Fibroblast of villous mesenchyme (primary cell): ENCODE results near the gene FREM2. TPM values are rescaled to one million over a fixed set of nuclear protein-coding genes. Genes with fewer than 3 reads are reported as not detected.

Experiments
- DNase-seq: peaks from one replicate; pipeline ENCODE4 v3.0.0-alpha.2; 2010; ENCODE audit warnings: low read depth
- H3K4me3 ChIP-seq: 2 replicates; pipeline ENCODE4 v1.5.1; 2011; ENCODE audit warnings: low read depth, mild to moderate bottlenecking, low read length
- total RNA-seq: library from RNA; depleted of rRNA; stranded (reverse); fragments of >200 nt; gene quantifications from 2 replicates; pipeline ENCODE4 v1.2.3, GENCODE V29; 2012
- TF ChIP-seq, protein P1 (sequence below): IDR thresholded peaks from 2 replicates; pipeline ENCODE4 v1.5.1; 2012; ENCODE audit warnings: low read depth, mild to moderate bottlenecking, low read length; ENCODE audit not compliant: insufficient read depth

Gene FREM2
- total RNA-seq, 1 donor, result not detected

DNA sequence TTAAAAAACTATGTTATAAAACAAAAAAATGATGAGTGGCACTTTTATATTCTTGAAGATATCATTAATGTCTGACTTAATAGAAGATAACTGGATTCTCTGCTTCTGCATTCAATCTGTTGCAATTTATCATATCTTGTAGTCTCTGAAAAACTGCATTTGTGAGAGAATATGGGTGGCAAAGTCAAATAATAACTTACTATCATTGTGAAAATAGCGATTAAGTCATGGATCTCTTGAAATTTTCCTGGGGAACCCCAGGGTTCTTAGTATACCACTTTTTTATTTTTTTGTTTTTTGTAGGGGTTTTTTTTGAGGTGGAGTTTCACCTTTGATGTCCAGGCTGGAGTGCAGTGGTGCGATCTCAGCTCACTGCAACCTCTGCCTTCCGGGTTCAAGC lies 176.7 kb downstream of the FREM2 start:
- no peak for DNase-seq
- no peak overlapping the region for H3K4me3 ChIP-seq
- TF ChIP-seq, protein P1, sequence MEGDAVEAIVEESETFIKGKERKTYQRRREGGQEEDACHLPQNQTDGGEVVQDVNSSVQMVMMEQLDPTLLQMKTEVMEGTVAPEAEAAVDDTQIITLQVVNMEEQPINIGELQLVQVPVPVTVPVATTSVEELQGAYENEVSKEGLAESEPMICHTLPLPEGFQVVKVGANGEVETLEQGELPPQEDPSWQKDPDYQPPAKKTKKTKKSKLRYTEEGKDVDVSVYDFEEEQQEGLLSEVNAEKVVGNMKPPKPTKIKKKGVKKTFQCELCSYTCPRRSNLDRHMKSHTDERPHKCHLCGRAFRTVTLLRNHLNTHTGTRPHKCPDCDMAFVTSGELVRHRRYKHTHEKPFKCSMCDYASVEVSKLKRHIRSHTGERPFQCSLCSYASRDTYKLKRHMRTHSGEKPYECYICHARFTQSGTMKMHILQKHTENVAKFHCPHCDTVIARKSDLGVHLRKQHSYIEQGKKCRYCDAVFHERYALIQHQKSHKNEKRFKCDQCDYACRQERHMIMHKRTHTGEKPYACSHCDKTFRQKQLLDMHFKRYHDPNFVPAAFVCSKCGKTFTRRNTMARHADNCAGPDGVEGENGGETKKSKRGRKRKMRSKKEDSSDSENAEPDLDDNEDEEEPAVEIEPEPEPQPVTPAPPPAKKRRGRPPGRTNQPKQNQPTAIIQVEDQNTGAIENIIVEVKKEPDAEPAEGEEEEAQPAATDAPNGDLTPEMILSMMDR, result no peak

DNA sequence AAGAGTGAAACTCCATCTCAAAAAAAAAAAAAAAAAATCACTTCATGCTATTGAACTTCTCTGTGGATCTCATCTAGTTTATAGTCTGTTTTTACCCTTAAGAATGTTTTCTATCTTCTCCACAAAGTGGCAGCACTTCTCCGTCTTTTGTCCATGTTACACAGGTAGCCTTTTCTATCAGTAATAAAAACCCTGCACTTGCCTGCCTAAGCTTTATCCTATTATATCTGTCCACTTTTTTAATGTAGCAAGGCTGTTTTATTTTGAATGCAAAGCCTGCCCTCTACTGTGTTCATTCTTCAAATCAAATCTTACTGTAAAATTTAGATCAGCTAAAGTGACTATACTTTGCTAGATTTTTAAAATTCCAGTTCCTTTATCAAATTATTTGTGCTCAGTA lies 179.8 kb downstream of the FREM2 start:
- TF ChIP-seq, protein P1, result no peak
- no peak overlapping the region for H3K4me3 ChIP-seq
- peak; percentile 4 for DNase-seq

DNA sequence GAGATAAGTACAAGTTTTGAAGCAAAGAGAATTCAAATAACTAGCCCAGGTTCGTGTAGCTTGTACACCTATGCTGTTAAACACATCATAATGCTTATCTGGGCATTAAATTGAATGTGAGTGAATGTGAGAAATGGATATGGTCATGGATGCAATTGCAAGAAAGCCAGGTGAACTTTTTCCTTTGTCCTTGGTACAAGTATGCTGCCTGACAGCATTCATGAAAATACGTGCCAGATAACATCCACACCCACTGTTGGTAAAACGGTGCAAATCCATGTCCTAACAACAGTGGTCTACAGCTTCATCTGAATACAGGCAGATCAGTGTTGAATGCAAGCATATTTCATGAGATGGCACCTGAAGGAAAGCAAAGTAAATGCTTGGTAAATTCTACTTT lies 181.5 kb downstream of the FREM2 start:
- TF ChIP-seq, protein P1, result no peak
- H3K4me3 ChIP-seq, result no peak overlapping the region
- DNase-seq, result no peak

DNA sequence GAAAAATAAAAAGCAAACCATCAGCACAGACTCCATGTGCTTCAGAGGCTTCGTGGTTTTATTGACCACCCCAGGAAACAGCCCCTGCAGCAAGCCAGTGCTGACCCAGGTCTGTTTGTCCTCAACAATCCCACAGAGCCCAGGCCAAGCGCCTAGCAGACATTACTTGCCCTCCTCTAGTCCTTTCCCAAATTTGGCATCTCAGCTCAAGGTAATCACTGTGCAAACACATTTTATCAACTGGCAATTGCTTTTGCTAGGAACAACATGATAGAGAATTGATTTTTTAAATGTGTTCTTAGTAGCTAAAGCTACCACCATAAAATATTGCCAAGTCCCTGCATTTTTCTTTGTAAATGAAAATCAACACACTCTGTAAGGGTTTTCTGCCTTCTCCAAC lies 182.0 kb downstream of the FREM2 start:
- TF ChIP-seq, protein P1, result no peak
- DNase-seq, result no peak
- no peak overlapping the region for H3K4me3 ChIP-seq

DNA sequence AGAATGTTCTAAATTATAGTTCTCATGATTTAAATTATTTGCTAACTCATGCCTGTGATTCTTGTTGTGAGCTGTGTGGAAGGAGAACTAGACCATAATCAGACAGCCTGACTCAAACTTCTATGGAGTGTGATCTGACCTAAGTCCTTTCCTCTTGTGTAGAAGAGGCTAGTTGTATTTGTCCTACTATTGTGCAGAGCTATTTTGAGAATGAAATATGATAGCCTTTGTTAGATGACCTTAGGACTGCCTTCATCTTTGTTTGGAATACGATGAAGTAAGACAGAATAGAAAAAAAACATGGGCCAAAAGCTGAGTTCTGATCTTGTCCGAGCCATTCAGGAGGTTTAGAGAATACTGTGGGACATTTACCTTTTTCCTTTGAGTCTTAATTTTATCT lies 184.4 kb downstream of the FREM2 start:
- TF ChIP-seq, protein P1, result no peak
- no peak overlapping the region for H3K4me3 ChIP-seq
- no peak for DNase-seq

DNA sequence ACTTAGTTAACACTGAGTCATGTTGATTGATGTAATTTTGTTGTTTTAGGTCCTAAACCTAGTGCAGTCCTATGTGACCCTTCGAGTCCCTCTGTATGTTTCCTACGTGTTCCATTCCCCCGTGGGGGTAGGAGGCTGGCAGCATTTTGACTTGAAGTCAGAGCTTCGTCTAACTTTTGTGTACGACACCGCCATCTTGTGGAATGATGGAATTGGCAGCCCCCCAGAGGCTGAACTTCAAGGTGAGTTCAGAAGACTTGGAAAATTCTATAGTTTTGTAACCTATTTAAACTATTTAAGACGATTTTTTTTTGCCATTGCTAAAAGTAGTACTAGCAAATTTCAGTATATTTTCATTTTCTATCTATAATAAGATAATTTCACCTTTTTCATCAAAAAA lies 185.8 kb downstream of the FREM2 start:
- peak; percentile 23 for DNase-seq
- TF ChIP-seq, protein P1, result peak; percentile 48
- H3K4me3 ChIP-seq, result no peak overlapping the region

DNA sequence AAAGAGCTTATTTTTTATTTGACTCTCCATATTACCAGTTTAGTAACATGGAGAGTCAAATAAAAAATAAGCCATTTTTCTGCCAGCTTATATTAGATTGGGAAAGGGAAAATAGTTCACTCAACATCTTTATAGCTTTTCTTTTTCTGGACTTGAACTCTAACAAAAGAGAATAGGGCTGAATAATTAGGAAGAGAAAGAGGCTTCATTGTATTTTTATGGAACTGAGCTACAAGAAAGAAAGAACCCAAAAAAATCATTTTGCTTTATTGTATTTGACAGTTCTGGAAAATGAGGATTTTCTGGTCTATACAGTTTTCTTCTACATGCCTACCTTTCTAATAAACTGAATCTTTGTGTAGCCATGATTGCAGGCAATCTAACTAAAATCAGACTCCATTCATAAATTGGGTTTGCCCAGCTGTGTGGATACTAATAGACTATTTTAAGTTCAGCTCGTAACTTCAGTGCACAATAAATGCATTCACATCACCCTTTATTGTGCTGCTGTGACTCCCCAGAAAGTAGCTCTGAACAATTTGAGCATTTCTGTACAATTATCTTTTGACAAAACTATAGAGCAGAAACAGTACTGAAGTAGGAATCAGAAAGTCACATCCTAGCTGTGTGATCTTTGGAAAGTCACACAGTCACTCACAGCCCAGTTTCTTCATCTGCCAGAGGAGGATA lies 188.5 kb downstream of the FREM2 start:
- no peak for DNase-seq
- TF ChIP-seq, protein P1, result no peak
- no peak overlapping the region for H3K4me3 ChIP-seq
